Upper lobe of left lung (tissue), 4 donors: Measurements from ENCODE around the gene CAV3.

Experiments used
- EP300 ChIP-seq, 4 donors: sonication (generic); formaldehyde crosslinking; IDR thresholded peaks; one replicate each; pipeline ENCODE4 v1.5.1; 2017; ENCODE audit warnings: antibody characterized with exemption in 4 of 4, control low read depth in 2 of 4
- POLR2A ChIP-seq, 4 donors: fragments of 450-650 bp; IDR thresholded peaks; one replicate each; pipeline ENCODE4 v1.5.1; 2016 to 2017; ENCODE audit warnings: antibody characterized with exemption in 4 of 4, mild to moderate bottlenecking in 2 of 4
- POLR2AphosphoS5 ChIP-seq, 2 donors: sonication (generic); formaldehyde crosslinking; IDR thresholded peaks; one replicate each; pipeline ENCODE4 v1.5.1; 2017; ENCODE audit warnings: antibody characterized with exemption in 2 of 2
- TF ChIP-seq, protein P1 (sequence below), 6 experiments: fragments of 450-650 bp in 4 of 6; fragments of 200-600 bp in 2 of 6; sonication (generic) in 2 of 6; IDR thresholded peaks; one replicate each; pipeline ENCODE4 v1.5.1; 2016 to 2019; ENCODE audit warnings: antibody characterized with exemption in 6 of 6

DNA sequence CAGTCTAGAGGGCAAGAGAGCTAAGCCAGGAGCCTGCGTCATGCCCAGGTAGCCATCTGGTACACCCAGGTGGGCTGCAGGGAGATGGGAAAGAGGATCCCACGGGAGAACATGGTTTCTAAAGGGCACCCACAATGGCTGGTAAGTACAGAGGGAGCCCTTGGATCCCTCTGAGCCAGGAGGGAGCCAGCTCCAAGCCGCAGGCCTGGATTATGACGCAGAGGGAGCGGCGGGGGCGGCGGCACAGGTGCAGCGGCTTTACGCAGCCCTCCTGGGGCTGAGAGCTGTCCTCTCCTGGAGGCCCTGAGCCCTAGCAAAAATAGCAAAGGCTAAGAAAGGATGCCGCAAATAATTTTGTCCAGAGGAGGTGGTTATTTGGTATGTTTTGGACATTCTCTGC lies 2.8 kb downstream of the CAV3 start:
- TF ChIP-seq EP300 (IDR thresholded peaks at IDR 0.05) (no peak), POLR2A (IDR thresholded peaks at IDR 0.05) (no peak), POLR2AphosphoS5 (IDR thresholded peaks at IDR 0.05) (no peak)
- TF ChIP-seq, protein P1, sequence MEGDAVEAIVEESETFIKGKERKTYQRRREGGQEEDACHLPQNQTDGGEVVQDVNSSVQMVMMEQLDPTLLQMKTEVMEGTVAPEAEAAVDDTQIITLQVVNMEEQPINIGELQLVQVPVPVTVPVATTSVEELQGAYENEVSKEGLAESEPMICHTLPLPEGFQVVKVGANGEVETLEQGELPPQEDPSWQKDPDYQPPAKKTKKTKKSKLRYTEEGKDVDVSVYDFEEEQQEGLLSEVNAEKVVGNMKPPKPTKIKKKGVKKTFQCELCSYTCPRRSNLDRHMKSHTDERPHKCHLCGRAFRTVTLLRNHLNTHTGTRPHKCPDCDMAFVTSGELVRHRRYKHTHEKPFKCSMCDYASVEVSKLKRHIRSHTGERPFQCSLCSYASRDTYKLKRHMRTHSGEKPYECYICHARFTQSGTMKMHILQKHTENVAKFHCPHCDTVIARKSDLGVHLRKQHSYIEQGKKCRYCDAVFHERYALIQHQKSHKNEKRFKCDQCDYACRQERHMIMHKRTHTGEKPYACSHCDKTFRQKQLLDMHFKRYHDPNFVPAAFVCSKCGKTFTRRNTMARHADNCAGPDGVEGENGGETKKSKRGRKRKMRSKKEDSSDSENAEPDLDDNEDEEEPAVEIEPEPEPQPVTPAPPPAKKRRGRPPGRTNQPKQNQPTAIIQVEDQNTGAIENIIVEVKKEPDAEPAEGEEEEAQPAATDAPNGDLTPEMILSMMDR (IDR thresholded peaks at IDR 0.05), result no peak
